22Rv1 (cell line): ENCODE measurements around the gene CLDND2.
"Not testable (repeated sequence)": the region's sequence is repeated elsewhere in the genome, so short reads cannot be mapped to it uniquely, and the experiment has no call there.

Source experiments
- H3K27ac ChIP-seq: fragments of 450-650 bp; 2 replicates; pipeline ENCODE4 v1.5.1; 2017
- ZFX ChIP-seq: fragments of 450-650 bp; IDR thresholded peaks from 2 replicates; pipeline ENCODE4 v1.6.1; 2017; ENCODE audit warnings: antibody characterized with exemption, borderline replicate concordance
- TF ChIP-seq, protein P1 (sequence below): fragments of 450-650 bp; IDR thresholded peaks from 2 replicates; pipeline ENCODE4 v1.5.1; 2017; ENCODE audit warnings: mild to moderate bottlenecking

CLDND2 gene, protein sequence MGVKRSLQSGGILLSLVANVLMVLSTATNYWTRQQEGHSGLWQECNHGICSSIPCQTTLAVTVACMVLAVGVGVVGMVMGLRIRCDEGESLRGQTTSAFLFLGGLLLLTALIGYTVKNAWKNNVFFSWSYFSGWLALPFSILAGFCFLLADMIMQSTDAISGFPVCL

DNA sequence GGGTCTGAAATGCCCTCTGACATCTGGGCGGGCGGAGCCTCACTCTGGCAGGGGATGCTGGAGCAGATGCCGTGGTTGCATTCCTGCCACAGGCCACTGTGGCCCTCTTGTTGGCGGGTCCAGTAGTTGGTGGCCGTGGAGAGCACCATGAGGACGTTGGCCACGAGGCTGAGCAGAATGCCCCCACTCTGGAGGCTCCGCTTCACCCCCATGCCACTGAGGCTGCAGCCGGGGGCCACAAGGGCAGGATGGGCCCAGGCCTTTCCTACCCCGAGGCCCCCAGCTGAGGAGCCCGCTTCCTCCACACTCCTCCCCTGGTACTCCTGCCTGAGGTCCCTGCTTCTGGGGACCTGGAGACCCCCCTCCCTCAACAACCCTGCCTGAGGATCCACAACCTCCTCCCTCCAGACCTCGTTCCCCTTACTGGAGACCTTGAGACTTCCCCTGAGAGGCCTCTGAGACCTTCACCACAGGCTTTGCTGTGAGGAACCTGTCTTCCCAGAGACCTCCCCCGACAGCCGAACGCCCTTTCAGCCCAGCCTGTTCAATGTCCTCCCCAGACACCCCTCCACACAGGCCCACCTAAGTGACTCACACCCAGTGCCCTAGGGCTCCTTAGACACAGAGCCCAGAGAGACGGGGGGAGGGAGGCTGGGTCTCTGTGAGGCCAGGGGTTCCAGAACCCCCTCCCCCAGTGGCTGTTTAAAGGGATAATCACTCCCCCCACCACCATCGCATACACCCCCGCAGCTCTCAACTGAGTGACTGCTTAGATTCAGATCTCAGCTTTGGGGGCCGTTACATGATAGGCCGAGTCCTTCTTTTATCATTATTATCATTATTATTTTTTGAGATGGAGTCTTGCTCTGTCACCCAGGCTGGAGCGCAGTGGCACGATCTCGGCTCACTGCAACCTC is at the start of gene CLDND2:
Gene CLDND2, minus strand, starts transcription at position 638 of the 917 bp plus-strand sequence. Its CDS starts 426 bp downstream, at position 212.
- peak within 1 kb of the TSS; percentile 99 for H3K27ac ChIP-seq
- TF ChIP-seq, protein P1, sequence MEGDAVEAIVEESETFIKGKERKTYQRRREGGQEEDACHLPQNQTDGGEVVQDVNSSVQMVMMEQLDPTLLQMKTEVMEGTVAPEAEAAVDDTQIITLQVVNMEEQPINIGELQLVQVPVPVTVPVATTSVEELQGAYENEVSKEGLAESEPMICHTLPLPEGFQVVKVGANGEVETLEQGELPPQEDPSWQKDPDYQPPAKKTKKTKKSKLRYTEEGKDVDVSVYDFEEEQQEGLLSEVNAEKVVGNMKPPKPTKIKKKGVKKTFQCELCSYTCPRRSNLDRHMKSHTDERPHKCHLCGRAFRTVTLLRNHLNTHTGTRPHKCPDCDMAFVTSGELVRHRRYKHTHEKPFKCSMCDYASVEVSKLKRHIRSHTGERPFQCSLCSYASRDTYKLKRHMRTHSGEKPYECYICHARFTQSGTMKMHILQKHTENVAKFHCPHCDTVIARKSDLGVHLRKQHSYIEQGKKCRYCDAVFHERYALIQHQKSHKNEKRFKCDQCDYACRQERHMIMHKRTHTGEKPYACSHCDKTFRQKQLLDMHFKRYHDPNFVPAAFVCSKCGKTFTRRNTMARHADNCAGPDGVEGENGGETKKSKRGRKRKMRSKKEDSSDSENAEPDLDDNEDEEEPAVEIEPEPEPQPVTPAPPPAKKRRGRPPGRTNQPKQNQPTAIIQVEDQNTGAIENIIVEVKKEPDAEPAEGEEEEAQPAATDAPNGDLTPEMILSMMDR = no peak
- TF ChIP-seq ZFX = no peak

DNA sequence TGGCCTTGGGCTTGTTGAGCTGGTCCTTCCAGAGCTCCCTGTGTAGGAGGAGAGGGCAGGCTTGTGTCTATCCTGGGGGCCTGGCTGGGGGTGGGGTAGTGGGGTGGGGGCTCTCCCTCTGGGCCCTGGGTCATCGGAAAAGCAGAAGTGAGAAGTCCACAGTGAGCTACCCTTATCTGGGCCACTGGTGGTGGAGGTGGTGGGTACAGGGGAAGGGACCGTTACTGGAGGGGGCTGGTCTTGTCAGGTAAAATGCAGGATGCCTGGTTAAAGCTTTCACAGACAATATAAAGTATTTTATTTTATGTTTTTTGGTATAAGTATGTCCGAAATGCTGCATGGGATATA is 49.0 kb upstream of the CLDND2 start:
- TF ChIP-seq, protein P1 = no peak
- TF ChIP-seq ZFX = no peak
- H3K27ac ChIP-seq = no peak overlapping the region

DNA sequence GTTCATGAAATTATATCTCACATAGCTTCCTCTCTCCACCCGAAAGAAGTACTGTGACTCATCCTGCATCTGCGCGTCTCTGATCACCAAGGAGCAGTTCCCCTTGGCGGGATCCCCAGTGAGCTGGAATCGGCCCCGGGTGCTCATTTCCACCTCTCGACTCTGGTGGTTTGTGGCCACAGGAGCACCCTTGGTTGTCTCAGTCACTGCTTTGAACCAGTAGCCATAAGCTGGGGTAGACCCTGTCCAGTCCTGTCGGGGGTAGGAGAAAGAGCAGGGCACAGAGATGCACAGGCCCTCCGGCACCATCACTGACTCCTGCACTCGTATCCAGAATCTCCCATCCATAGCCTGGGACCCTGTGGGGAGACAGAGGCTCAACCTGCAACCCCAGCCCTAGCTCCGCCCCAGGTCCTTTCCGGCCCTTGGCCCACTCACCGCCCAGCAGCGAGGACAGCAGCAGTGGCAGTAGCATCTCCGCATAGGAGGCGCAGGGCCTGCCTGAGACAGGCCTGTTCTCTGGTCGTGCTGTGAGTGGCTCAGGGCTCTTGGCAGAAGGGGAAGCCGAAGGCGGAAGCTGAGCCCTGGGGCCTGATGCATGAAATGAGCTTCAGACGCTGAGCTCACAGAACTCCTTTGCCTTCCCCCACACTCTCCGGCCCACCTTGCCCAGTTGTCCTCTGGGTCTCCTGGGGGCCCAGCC is 48.5 kb upstream of the CLDND2 start, which contains the start of gene SIGLEC10:
Gene SIGLEC10, minus strand, starts transcription at position 536 of the 703 bp plus-strand sequence. Its CDS starts 61 bp downstream, at position 475.
- no peak for TF ChIP-seq ZFX
- TF ChIP-seq, protein P1 = no peak

DNA sequence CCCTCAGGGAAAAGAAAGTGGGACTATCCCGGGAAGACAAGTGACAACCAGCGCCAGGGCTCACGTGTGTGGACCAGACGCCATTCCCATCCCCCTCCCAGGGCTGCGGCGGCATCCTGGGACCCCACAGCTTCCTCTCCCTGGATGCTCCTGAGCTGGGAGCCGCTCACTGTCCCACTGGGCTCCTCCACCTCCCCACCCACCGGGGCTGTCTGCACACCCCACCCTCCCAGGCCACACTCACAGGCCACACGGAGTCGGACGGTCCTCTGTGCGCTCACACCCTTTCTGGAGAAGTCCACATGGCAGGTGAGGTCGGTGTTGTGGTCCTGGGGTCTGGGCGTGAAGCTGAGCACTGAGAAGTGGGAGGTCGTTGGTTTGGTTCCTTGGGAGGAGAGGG is 47.6 kb upstream of the CLDND2 start:
- not testable (repeated sequence) for H3K27ac ChIP-seq

More for the DNA sequence above, 48.5 kb upstream of the CLDND2 start, which contains the start of gene SIGLEC10:
- no peak within 1 kb of the TSS for H3K27ac ChIP-seq

DNA sequence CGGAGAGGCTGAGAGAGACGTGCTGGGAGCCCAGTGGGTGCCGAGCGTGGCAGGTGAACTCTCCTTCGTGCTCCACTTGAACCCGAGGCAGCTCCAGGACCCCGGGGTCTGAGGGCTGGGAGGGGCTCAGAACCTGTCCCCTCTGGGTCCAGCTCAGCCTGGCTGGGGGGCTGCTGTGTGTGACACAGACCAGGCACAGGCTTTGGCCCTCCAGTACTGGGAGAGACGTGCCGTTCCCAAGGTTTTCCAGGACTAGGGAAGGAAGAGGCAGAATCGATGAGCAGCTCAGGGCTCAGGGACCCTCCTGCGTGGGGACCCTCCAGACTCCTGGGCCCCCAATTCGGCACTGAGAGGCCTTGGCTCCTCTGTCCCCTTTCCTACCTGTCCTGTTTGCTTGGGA is 46.4 kb upstream of the CLDND2 start:
- no peak overlapping the region for H3K27ac ChIP-seq
- TF ChIP-seq ZFX = no peak
- TF ChIP-seq, protein P1 = no peak

DNA sequence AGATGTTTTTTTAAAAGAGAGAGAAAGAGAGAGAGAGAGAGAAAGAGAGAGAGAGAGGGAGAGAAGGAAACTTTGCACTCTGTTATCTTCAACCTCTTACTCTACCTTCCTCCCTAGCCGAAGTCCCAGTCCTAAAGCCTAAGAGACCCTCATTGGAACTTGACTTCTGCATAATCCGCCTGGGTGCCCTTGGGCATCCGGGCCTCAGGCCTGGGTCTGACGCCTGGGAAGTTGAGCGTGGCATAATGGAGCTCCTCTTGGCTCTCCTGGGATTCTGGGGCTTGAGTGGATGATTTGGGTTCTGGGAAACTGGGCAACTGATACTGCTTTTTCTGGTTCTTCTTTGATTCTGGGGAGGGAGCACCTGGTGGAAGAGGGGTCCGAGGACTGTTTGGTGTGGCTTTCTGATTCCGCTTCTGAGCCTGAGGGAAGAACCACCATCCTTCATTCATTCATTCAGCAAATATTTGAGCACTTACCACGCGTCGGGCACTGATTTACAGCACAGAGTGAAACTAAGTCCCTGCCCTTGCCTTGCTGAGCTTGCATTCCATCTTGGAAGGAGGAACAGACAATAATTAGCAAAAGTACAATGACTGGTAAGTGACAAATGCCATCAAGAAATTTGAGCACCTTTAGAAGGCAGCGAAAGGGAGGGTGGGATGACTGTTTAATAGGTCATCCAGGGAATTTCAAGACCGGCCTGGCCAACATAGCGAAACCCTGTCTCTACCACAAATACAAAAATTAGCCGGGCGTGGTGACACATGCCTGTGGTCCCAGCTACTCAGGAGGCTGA is 42.3 kb upstream of the CLDND2 start:
- no peak overlapping the region for H3K27ac ChIP-seq
- TF ChIP-seq, protein P1 = no peak
- TF ChIP-seq ZFX = no peak

DNA sequence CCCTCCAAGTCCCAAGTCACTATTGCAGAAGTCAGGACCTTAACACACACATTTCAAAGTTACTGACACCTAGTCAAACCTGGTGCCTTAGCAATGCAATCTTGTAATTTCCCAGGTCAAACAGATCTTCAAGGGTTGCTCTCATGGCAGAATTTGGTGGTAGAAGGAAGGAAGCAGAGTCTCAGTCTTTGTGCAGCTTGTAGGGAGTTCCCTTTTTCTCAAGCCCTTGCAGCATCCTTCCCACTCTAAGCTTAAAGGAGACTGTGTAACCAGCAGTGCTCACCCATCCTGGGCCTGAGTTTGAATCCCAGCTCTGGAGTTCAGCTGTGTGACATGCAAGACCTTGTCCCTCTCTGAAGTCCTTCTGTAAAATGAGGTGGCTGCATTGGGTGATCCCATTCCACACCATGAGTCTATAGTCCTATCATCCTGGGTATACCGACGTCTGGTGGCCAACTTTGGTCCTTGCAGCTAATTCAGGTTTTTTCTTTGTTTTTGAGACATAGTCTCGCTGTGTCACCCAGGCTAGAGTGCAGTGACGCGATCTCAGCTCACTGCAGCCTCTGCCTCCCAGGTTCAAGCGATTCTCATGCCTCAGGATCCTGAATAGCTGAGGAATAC is 38.8 kb upstream of the CLDND2 start:
- H3K27ac ChIP-seq = no peak overlapping the region

More for the DNA sequence above, 38.8 kb upstream of the CLDND2 start:
- TF ChIP-seq ZFX = no peak
- TF ChIP-seq, protein P1 = peak; percentile 38
